Hematopoietic multipotent progenitor cell (in vitro differentiated cells): ENCODE measurements around the gene MEAF6. TPM values are rescaled to one million over a fixed set of nuclear protein-coding genes. Genes with fewer than 3 reads are reported as not detected.
"Not testable (repeated sequence)": the region's sequence is repeated elsewhere in the genome, so short reads cannot be mapped to it uniquely, and the experiment has no call there.

Source experiments
- DNase-seq, 3 donors: peaks; one replicate each; pipeline ENCODE4 v3.0.0-alpha.2; 2011 to 2015; ENCODE audit warnings: low read depth in 2 of 3, low spot score in 2 of 3
- total RNA-seq: library from RNA; depleted of rRNA; stranded (reverse); fragments of >200 nt; gene quantifications from one replicate; pipeline ENCODE4 v1.2.3, GENCODE V29; 2012

MEAF6 gene
- total RNA-seq, 1 donor, result 31.0 TPM

DNA sequence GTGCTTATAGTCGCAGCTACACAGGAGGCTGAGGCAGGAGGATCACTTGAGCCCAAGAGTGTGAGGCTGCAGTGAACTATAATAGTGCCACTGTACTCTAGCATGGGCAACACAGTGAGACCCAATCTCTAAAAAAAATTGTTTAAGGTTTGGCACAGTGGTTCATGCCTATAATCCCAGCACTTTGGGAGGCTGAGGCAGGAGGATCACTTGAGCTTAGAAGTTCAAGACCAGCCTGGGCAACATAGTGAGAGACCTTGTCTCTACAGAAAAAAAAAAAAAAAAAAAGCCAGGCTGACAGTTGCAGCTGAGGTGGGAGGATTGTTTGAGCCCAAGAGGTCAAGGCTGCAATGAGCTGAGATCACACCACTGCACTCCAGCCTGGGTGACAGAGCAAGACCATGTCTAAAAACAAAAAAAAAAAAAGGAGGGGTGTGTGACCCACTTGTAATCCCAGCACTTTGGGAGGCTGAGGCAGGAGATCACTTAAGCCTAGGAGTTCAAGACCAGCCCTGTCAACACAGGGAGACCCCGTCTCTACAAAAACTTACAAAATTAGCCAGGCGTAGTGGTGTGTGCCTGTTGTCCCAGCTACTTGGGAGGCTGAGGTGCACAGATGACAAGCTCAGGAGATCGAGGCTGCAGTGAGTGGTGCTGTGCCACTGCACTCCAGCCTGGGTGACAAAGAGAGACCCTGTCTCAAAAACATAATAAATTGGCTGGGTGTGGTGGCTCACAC lies 18.0 kb upstream of the MEAF6 start:
- not testable (repeated sequence) for DNase-seq

GRCh38 chr1:37529888-37530287 lies 15.3 kb upstream of the MEAF6 start:
- not testable (repeated sequence) for DNase-seq

DNA sequence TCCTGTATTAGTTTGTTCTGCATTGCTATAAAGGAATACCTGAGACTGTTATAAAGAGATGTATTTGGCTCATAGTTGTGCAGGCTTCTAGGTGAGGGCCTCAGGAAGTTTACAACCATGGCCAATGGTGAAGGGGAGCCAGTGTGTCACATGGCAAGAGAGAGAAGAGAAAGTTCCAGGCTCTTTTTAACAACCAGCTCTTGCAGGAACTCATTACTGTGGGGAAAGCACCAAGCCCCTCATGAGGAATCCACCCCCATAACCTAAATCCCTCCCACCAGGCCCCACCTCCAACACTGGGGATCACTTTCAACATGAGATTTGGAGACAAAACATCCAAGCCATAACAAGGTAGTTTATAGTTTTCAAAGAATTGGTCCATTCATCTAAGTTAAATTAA lies 5.0 kb upstream of the MEAF6 start:
- no peak for DNase-seq

DNA sequence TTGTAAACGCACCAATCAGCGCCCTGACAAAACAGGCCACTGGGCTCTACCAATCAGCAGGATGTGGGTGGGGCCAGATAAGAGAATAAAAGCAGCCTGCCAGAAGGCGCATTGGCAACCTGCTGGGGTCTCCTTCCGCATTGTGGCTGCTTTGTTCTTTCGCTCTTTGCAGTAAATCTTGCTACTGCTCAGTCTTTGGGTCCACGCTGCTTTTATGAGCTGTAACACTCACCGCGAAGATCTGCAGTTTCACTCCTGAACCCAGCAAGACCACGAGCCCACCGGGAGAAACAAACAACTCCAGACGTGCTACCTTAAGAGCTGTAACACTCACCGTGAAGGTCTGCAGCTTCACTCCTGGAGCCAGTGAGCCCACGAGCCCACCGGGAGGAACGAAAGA lies 4.4 kb upstream of the MEAF6 start:
- DNase-seq, result not testable (repeated sequence)

- not testable (repeated sequence) for DNase-seq
Observed at GRCh38 chr1:37518241-37518640, 3.7 kb upstream of the MEAF6 start.

DNA sequence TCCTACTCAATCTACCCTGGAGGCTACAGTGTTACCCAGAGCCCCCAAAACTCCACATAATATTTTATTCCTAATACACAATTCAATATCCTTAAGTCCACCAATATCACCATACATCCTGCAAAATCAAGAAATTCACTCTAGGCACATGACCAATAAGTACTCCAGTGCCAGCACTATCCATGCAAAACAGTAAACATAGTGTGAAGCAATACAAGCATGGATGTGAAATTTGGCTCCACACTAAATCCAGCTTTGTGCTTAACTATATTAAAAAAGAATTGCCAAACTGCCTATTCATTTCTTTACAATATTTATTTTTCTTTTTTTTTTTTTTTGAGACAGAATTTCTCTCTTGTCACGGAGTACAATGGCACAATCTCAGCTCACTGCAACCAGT lies 3.0 kb upstream of the MEAF6 start:
- DNase-seq, result no peak

- DNase-seq, result peak in 1 of 3 donors; percentile 2
Observed at GRCh38 chr1:37515185-37516034, 844 bp upstream of the MEAF6 start.

DNA sequence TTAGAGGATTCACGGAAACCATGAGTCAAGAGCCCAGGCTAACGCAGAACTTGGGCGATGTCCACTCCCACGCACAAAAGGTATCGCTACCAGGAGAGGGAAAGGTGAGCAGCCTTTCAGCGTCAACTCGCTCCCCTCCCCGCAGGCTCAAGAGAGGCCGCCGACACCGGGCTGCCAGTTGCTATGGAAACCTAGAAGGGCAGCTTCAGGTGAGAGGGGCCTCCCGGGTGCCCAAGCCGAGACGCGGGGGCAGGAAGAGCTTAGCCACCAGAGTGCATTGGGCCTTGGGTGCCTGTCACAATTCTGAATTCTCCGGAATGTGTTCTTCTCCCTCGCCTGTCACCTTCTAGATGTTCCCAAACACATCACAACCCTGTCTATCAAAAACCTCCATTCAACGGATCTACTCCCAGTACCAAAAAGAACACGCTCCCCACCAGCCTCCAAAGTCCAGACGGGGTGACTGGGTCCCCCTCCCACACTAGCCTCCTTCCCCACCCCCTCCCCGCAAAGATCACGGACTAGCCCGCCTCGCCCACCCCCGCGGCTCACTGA lies 694 bp downstream of the MEAF6 start:
- DNase-seq, result peak in 2 of 3 donors; percentile 18 to 29

DNA sequence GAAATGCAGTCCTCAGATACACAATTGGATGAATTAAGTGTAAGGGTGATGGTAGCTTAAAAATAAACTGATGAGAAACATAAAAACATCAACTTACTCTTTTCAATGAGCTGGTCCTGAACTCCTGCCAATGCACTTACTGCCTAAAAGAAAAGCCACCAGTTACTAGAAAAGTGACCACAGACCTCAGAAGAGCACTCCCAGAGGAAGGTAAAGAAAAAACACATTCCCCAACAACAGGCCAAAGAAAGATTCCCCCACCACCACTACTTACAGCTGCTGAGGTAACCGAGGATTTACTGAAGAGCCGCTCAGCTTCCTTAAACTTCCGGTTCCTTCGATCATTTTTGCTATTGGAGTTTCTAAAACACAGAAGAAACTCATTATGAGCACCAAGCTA lies 5.4 kb downstream of the MEAF6 start:
- DNase-seq, result peak in 2 of 3 donors; percentile 29 to 51

- DNase-seq, result no peak
Observed at GRCh38 chr1:37506740-37507139, 7.8 kb downstream of the MEAF6 start.

DNA sequence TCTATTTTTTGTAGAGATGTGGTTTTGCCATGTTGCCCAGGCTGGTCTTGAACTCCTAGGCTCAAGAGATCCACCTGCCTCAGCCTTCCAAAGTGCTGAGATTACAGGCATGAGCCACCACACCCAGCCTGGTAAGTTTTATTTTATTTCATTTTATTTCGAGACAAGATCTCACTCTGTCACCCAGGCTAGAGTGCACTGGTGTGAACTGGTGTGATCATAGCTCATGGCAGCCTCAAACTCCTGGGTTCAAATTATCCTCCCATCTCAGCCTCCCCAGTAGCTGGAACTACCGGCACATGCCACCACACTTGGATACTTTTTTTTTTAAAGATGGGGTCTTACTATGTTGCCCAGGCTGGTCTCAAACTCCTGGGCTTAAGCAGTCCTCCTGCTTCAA lies 11.8 kb downstream of the MEAF6 start:
- not testable (repeated sequence) for DNase-seq

DNA sequence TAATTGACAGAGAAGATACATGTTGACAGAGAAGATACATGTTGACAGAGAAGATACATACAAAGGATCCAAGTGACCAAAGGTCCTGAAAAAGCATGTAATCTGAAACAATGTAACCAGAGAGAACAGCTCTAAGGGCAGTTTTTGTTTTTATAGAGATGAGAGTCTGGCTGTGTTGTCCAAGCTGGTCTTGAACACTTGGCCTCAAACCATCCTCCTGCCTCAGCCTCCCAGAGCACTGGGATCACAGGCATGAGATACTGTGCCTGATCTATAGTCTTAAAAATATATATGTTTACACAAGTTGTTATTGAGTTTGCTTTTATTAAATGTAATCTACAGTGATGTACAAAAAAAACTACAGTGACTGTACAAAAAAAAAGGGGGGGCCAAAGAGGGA lies 12.5 kb downstream of the MEAF6 start:
- DNase-seq, result no peak

- no peak for DNase-seq
Observed at GRCh38 chr1:37501661-37502060, 12.9 kb downstream of the MEAF6 start.

- DNase-seq, result no peak
Observed at GRCh38 chr1:37498872-37499617, 15.5 kb downstream of the MEAF6 start.

DNA sequence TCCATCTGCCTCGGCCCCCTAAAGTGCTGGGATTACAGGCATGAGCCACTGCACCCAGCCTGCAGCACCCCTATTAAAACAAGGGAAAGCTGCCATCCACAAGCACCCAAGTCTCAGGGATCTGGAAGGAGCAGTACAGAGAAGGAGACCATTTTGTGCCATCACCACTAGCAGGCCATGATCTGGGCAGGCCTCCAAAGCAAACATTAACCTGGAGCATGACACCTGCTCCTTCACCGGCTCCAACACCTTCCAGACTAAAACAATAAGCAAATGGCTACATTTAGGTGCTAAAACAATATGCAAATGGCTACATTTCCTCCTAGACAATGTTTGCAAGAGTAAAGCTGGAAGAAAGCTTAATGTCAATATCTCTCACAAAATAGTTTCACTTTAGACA lies 16.7 kb downstream of the MEAF6 start:
- no peak for DNase-seq

DNA sequence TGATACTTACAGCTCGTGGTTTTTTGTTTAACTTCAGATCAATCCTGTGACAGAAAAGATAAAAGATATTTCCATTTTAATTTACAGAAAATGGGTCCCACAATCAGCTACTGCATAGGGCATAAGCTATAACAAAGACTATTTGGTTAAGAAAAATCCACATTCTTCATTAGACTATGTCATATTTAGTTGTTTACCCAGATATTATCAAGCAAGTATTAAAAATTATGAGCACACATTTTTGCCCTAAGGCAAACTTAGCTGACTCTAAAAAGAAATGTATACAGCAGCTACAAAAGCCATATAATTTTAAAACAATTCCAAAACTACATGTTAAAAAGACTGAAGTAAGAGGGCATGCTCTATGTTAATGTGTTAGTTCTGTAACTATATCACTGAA lies 18.7 kb downstream of the MEAF6 start:
- DNase-seq, result no peak

DNA sequence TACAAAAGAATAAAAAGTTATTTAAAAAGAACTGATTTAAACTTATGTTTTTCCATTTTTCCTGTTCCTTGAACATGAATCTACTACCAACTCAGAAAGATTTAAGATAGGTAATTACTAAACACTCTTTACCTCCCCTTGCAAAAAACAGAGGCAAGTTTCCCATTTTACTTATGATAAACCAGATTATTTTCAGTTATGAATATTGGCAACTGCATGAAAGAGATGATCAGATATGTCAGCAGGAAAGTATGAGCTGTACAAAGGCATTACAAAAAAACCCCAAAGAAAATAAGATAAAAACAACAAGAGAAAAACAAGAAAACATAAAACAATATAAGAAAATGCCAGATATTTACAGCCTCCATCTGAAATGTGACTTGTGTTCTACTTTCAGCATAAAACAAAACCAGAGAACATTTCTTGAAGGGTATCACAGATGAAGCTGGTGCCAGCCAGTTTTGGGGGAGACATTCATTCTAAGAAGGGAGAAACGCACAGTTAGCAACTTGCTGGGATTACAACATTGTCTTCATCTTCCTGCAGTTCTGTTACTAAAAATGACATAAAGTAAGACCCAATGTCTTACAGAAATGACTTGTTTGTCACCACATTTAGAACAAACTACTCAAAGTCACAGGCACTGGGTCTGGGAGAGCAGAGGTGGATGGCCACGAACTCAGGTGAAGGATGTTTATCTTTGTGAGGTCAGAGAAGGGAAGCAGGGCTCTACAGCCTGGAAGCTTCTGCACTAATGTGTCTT lies 21.0 kb downstream of the MEAF6 start:
- no peak for DNase-seq

- DNase-seq, result no peak
Observed at GRCh38 chr1:37487619-37487984, 27.0 kb downstream of the MEAF6 start.

DNA sequence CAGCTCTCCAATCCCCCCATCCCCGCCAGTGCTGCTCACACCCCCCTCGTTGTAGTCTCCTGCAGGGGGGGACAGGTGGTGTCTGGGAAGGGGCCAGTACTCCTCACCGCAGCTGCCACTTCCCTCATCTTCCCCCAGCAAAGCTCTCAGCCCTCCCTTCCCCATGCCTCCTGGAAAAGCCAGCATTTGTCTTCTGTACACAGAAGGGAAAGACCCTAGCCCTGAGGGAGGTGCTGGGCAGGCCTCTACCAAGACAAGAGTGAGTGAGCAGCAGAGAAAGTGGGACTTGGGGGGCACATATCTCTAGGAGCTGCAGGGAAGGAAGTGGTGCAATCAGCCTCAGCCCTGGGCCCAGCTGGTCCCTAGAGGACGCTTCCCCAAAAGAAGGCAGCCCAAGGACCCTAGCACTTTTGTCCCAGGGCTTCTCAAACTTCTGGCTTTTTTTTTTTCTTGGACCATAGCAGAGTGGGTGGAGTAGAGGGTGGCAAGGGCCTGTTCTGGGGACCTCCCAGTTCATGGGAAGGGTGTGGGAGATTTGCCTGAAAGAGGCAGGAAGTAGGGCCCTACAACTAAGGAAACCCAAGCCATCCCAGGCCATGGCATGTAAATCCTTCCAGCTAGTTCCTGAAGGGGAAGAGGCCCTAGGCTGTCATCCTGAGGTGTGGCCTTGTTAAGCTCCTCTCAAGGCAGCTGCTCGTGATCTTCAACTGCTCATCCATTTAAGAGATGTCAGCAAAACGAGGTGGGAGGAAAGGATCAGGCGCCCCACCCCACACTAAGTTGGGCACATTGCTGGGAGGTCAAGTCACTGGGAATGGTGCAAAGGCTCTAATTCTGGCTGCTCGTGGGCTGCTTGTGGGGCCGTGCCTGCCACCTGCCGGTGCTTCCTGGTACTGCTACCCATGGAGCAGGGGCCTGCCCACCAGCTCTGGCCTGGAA lies 27.6 kb downstream of the MEAF6 start:
- DNase-seq, result peak; percentile 62 to 71 (median 70)
